ENCODE results near the gene INSC. TPM values are rescaled to one million over a fixed set of nuclear protein-coding genes. Genes with fewer than 3 reads are reported as not detected.
A peak's percentile ranks its signal among the peaks of the same experiment; 100 is the strongest.

Gene INSC
- total RNA-seq, 2 donors from 2014 or later = 1.6 TPM

- H3K27ac ChIP-seq = no peak overlapping the region
- intact Hi-C loops (cut with DNase I) = no loop called here
- H3K4me1 ChIP-seq = peaks cover 6% of the 10 kb centered on the region
- H3K9me3 ChIP-seq = no peaks in the 10 kb centered on the region
- no peak for TF ChIP-seq CTCF (IDR thresholded peaks at IDR 0.05)
- H3K9ac ChIP-seq (ENCODE audit: low read depth in 2 of 2, low read length in 2 of 2) = no peak overlapping the region
- H3K27me3 ChIP-seq = no peaks in the 10 kb centered on the region
- no peak for DNase-seq
- no peak overlapping the region for H3K4me3 ChIP-seq
- H3K36me3 ChIP-seq = no peaks in the 10 kb centered on the region
These were observed 34.3 kb downstream of the INSC start for GRCh38 chr11:15149050-15149449.

GRCh38 chr11:15150507-15150906, 35.8 kb downstream of the INSC start:
- TF ChIP-seq CTCF (IDR thresholded peaks at IDR 0.05) = no peak
- H3K9ac ChIP-seq (ENCODE audit: low read depth in 2 of 2, low read length in 2 of 2) = no peak overlapping the region
- no peaks in the 10 kb centered on the region for H3K9me3 ChIP-seq
- H3K4me3 ChIP-seq = no peak overlapping the region
- DNase-seq = no peak
- no peaks in the 10 kb centered on the region for H3K4me1 ChIP-seq
- no peaks in the 10 kb centered on the region for H3K36me3 ChIP-seq
- no peaks in the 10 kb centered on the region for H3K27me3 ChIP-seq
- H3K27ac ChIP-seq = no peak overlapping the region
- intact Hi-C loops (cut with DNase I) = no loop called here

- no peak for TF ChIP-seq CTCF (IDR thresholded peaks at IDR 0.05)
- Histone ChIP-seq H3K36me3 (no peaks in the 10 kb centered on the region), H3K9ac (ENCODE audit: low read depth in 2 of 2, low read length in 2 of 2) (no peak overlapping the region), H3K9me3 (no peaks in the 10 kb centered on the region), H3K4me1 (no peaks in the 10 kb centered on the region), H3K27ac (no peak overlapping the region), H3K4me3 (no peak overlapping the region), H3K27me3 (no peaks in the 10 kb centered on the region)
- intact Hi-C loops (cut with DNase I) = no loop called here
- no peak for DNase-seq
These were observed 38.5 kb downstream of the INSC start for GRCh38 chr11:15153231-15153630.

DNA sequence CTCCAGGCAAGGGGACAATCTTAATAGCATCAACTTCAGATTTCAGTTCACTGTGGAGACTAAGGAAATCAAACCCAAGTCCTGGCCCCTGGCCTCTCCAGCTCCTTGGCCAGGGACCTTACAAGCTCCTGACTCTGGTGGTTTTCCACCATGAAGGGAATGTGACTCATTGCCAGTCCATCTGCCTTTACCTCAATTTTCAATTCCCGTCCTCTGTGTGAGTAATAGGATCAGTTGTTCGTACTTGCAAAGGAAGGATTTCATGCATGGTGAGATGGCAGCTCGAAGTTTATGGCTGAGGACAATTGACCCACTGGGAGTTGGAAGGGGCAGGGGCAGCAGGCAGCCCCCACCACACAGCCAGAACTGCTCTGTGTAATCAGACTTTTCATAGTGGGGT, 42.5 kb downstream of the INSC start:
- DNase-seq = no peak
- Histone ChIP-seq H3K4me3 (no peak overlapping the region), H3K9ac (ENCODE audit: low read depth in 2 of 2, low read length in 2 of 2) (no peak overlapping the region), H3K9me3 (no peaks in the 10 kb centered on the region), H3K4me1 (no peaks in the 10 kb centered on the region), H3K27me3 (no peaks in the 10 kb centered on the region), H3K27ac (no peak overlapping the region), H3K36me3 (no peaks in the 10 kb centered on the region)
- TF ChIP-seq CTCF (IDR thresholded peaks at IDR 0.05) = no peak
- intact Hi-C loops (cut with DNase I) = loop anchor here (5.0 kb wide), 1 partner anchor 55 kb away; no protein-coding TSS in a partner anchor

DNA sequence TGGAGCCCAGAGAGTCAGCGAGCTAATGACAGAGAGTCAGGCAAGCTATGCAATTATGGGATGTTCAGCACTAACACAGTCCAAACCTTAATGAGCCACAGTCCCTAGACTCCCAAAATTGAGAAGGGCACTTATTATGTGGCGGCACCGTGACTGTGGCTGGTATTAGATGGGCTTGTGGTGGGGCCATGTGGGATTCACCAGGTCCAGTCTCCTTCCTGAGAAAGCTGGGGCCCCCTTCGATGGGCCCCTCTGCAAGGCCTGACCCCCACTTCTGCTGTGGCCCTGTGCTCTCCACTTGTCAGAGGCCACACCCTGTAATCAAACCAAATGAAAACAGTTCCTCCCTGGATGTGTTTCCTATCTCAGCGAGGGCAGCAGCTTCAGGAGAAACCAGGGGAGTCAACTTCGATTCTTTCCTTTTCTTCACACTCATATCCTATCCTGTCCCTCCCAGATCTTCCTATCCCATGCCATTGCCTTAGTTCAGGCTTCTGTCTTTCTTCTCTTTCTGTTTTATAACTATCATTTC, 42.9 kb downstream of the INSC start:
- intact Hi-C loops (cut with DNase I) = loop anchor here (5.0 kb wide), 1 partner anchor 55 kb away; no protein-coding TSS in a partner anchor
- H3K36me3 ChIP-seq = no peaks in the 10 kb centered on the region
- H3K27ac ChIP-seq = no peak overlapping the region
- DNase-seq = peak; percentile 20
- no peak overlapping the region for H3K9ac ChIP-seq (ENCODE audit: low read depth in 2 of 2, low read length in 2 of 2)
- H3K4me3 ChIP-seq = no peak overlapping the region
- no peaks in the 10 kb centered on the region for H3K27me3 ChIP-seq
- H3K9me3 ChIP-seq = no peaks in the 10 kb centered on the region
- no peak for TF ChIP-seq CTCF (IDR thresholded peaks at IDR 0.05)
- H3K4me1 ChIP-seq = no peaks in the 10 kb centered on the region

All from colonic mucosa (tissue), 4 donors.